Thoracic aorta (tissue), 2 donors: ENCODE data around the gene MAD1L1. TPM values are rescaled to one million over a fixed set of nuclear protein-coding genes. Genes with fewer than 3 reads are reported as not detected.

Experiments used
- ATAC-seq: fragments of 150-250 bp; one replicate; pipeline ENCODE4 v1.8.0; 2017; ENCODE audit warnings: low read depth; ENCODE audit not compliant: insufficient number of reproducible peaks, low FRiP score
- DNase-seq: peaks from one replicate; pipeline ENCODE4 v3.0.0-alpha.2; 2020; ENCODE audit warnings: low spot score
- H3K27ac ChIP-seq, 2 donors: fragments of 200-600 bp; sonication (generic); 1 replicate in 1 of 2; 2 replicates in 1 of 2; pipeline ENCODE4 v1.5.1; 2016; ENCODE audit warnings: mild to moderate bottlenecking in 2 of 2, moderate library complexity in 2 of 2
- H3K27me3 ChIP-seq: fragments of 200-600 bp; sonication (generic); replicated peaks from 2 replicates; pipeline ENCODE4 v1.6.0; 2016; ENCODE audit warnings: mild to moderate bottlenecking; ENCODE audit not compliant: insufficient read depth
- H3K36me3 ChIP-seq: fragments of 200-600 bp; sonication (generic); one replicate; pipeline ENCODE4 v1.5.1; 2016
- H3K4me1 ChIP-seq, 2 donors: fragments of 200-600 bp; sonication (generic); 1 replicate in 1 of 2; 2 replicates in 1 of 2; pipeline versions ENCODE4 v1.5.1 to v1.6.0; 2016; ENCODE audit warnings: low read depth in 2 of 2, mild to moderate bottlenecking in 1 of 2; ENCODE audit not compliant: control insufficient read depth in 1 of 2
- H3K4me3 ChIP-seq: fragments of 200-600 bp; sonication (generic); 2 replicates; pipeline ENCODE4 v1.5.1; 2016; ENCODE audit warnings: mild to moderate bottlenecking
- H3K9me3 ChIP-seq: fragments of 200-600 bp; sonication (generic); 2 replicates; pipeline ENCODE4 v1.5.1; 2016
- total RNA-seq, 2 donors: library from RNA; depleted of rRNA; stranded (reverse); fragments of >200 nt; gene quantifications; one replicate each; pipeline versions ENCODE4 v1.1.0 to v1.2.3, GENCODE V29; 2016
- TF ChIP-seq, protein P1 (sequence below): fragments of 200-600 bp; sonication (generic); IDR thresholded peaks from one replicate; pipeline ENCODE4 v1.5.1; 2019; ENCODE audit warnings: antibody characterized with exemption

MAD1L1 gene
- total RNA-seq, 2 donors from 2014 or later = 27.4 to 41.3 TPM

DNA sequence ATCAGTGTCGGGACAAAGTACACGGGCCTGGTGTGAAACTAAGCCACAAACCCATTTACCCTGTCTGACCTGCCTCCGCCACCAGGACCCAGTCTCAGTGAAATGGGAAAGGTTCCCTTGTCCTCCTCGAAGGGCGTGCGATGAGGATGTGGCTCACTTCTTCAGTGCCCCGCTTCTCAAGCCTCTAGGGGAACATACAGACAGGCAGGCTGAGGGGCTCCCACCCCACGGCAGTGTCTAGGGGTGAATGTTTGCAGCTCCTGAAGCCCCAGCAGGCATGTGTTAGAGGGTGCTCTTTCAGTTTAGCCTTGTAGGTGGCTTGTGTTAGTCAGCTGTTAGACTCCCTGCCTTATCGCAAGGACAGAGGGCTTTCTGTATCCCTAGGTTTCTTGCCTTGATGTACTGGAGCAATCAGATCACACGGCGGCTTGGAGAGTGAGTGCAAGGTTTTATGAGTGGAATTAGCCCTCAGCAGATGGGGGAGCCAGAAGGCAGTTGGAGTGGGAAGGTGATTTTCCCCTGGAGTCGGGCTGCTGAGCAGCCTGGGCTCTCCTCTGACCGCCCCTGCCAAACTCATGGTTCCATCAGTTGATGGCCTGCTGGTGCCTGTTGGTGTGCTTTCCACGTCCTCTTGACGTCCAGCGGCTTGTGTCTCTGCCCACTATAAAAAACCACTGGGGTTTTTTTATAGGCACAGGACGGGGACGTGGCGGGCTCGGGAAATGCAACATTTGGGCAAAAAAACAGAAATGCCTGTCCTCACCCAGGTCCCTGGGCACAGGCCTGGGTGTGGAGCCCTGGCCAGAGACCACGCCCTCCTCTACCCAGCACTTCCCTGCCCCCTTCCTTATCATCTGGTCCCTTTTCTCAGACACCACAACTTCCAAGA, 10.0 kb upstream of the MAD1L1 start:
- H3K4me3 ChIP-seq = peak overlapping the region; percentile 79
- H3K9me3 ChIP-seq = no peaks in the 10 kb centered on the region
- peak overlapping the region in 1 of 2 donors; percentile 4 for H3K27ac ChIP-seq
- DNase-seq (no peak), ATAC-seq (no peak)
- H3K27me3 ChIP-seq = no peaks in the 10 kb centered on the region
- TF ChIP-seq, protein P1, sequence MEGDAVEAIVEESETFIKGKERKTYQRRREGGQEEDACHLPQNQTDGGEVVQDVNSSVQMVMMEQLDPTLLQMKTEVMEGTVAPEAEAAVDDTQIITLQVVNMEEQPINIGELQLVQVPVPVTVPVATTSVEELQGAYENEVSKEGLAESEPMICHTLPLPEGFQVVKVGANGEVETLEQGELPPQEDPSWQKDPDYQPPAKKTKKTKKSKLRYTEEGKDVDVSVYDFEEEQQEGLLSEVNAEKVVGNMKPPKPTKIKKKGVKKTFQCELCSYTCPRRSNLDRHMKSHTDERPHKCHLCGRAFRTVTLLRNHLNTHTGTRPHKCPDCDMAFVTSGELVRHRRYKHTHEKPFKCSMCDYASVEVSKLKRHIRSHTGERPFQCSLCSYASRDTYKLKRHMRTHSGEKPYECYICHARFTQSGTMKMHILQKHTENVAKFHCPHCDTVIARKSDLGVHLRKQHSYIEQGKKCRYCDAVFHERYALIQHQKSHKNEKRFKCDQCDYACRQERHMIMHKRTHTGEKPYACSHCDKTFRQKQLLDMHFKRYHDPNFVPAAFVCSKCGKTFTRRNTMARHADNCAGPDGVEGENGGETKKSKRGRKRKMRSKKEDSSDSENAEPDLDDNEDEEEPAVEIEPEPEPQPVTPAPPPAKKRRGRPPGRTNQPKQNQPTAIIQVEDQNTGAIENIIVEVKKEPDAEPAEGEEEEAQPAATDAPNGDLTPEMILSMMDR = peak; percentile 6
- peaks cover 16% of the 10 kb centered on the region for H3K36me3 ChIP-seq
- H3K4me1 ChIP-seq = peaks cover 12 to 23% of the 10 kb centered on the region in 2 donors

DNA sequence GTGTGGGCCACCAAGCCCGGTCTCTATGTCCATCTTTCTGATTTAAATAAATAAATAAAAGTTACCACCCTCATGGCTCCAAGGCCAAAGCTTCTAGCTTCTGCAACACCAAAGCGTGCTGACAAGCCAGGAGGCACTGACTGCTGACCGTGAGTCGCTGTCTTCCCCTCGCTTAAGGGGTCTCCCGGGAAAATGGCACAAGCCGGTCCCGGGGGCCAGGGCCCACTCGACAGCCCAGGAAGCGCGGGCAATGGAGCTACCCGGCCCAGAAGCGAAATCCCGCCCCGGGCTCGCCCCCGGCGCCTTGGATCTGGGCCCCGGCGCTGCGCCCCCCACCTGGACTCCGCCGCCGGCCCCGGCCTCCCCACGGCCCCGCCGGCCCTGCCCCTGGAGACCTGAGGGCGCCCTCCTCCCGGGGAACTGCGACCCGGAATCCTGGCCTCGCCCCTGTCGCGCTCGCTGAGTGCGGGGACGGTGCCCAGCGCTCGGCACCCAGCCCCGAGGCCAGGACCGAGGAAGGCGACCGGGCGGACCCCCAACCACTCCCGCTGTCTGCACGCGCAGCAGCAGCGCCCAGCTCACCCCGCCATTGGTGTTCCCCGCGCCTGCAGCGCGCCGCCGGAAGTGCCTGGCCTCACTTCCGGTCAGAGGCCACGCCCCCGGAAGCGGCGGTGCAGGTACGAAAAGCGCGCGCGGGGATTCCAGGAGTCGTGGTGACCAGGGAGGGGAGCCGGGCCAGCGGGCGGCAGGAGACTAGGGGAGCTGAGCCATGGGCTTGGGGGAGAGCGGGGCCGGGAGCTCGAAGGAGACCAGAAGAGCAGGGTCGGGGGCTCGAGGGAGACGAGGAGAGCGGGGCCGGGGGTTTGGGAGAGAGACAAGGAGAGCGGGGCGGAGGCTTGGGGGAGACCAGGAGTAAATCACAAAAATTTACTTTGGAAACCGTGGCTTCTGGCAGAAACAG, 9.1 kb upstream of the MAD1L1 start, which contains the start of the genes MRM2 and NUDT1:
TSS of gene MRM2 (minus strand) at position 626 of the 961 bp plus-strand sequence. CDS start at position 590, 36 bp downstream.
TSS of gene NUDT1 (plus strand) at position 647 of the 961 bp plus-strand sequence. CDS start 2,349 bp downstream, outside the sequence.
- ATAC-seq (no peak), DNase-seq (peak; percentile 43)
- Histone ChIP-seq H3K4me3 (peak within 1 kb of the TSS; percentile 79), H3K36me3 (peaks cover 23% of the 10 kb centered on the region), H3K27me3 (no peaks in the 10 kb centered on the region), H3K27ac (peak within 1 kb of the TSS; percentile 4 to 15), H3K4me1 (peaks cover 12 to 23% of the 10 kb centered on the region in 2 donors), H3K9me3 (no peaks in the 10 kb centered on the region)
- TF ChIP-seq, protein P1 = no peak

DNA sequence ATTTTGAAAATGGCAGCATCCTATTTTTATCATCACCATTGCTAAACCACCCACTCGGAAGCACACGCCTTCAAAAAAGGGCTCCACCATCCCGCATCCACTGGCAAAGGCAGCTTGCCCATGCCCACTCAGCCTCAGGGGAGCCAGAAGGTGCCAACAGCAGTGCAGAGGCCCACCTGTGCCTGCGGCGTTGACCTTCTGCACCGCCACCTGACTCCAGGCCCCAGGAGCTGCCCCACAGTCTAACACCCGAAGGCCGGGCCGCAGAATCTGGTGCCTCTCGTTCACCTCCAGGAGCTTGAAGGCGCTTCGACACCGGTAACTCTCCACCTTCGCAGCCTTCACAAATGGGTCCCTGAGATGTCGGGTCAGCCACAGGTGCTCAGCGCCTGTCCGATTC, 6.5 kb upstream of the MAD1L1 start:
- H3K27me3 ChIP-seq = no peaks in the 10 kb centered on the region
- TF ChIP-seq, protein P1 = no peak
- H3K4me3 ChIP-seq = no peak overlapping the region
- H3K27ac ChIP-seq = no peak overlapping the region
- no peaks in the 10 kb centered on the region for H3K9me3 ChIP-seq
- peaks cover 28% of the 10 kb centered on the region for H3K36me3 ChIP-seq
- ATAC-seq (no peak), DNase-seq (no peak)
- H3K4me1 ChIP-seq = peaks cover 12 to 23% of the 10 kb centered on the region in 2 donors

DNA sequence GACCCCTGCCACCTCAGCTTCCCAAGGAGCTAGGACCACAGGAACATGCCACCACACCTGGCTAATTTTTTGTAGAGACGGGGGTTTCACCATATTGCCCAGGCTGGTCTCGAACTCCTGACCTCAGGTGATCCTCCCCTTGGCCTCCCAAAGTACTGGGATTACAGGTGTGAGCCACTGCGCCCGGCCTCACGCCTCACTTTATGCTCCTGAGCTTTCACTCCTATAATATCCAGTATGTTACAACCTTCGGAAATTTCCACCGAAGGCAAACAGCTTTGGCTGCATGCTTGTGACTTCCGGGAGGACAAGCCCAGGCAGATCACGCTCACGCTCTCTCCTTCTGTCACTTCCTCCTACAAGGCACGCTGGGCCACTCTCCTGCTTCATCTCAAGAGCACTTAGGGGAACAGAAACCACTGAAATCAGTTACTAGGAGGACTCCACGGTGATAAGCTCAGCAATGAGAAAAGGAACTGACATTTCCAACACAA, 4.4 kb upstream of the MAD1L1 start:
- Histone ChIP-seq H3K36me3 (peaks cover 28% of the 10 kb centered on the region), H3K27me3 (no peaks in the 10 kb centered on the region), H3K4me1 (peaks cover 15 to 24% of the 10 kb centered on the region in 2 donors), H3K4me3 (no peak overlapping the region), H3K9me3 (no peaks in the 10 kb centered on the region), H3K27ac (peak overlapping the region in 1 of 2 donors; percentile 54)
- no peak for ATAC-seq
- TF ChIP-seq, protein P1 = no peak
- no peak for DNase-seq
